HG03571 (cell line): ENCODE measurements around the gene DDR1.

Experiments used
- ATAC-seq: cut with Tn5 transposase; IDR thresholded peaks from one replicate; pipeline ENCODE4 v1.9.1; 2021; ENCODE audit not compliant: unreplicated experiment

DDR1 gene

GRCh38 chr6:30942338-30943060 lies 58.2 kb downstream of the DDR1 start:
- no peak for ATAC-seq

DNA sequence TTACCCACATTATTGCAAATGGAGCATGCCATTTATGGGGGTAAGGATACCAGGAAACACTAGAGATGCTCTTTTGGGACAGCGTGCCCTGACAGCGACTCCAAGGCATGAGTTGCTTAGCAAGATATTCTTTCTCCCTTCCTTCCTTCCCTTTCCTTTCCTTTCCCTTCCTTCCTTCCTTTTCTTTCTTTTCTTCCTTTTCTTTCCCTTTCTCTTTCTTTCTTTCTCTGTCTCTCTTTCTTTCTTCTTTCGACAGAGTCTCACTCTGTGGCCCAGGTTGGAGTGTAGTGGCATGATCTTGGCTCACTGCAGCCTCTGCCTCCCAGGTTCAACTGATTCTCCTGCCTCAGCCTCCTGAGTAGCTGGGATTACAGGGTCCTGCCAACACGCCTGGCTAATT lies 59.7 kb downstream of the DDR1 start:
- no peak for ATAC-seq

GRCh38 chr6:30945281-30945680 lies 61.0 kb downstream of the DDR1 start:
- ATAC-seq: no peak

GRCh38 chr6:30947231-30947630 lies 62.9 kb downstream of the DDR1 start:
- ATAC-seq: no peak

DNA sequence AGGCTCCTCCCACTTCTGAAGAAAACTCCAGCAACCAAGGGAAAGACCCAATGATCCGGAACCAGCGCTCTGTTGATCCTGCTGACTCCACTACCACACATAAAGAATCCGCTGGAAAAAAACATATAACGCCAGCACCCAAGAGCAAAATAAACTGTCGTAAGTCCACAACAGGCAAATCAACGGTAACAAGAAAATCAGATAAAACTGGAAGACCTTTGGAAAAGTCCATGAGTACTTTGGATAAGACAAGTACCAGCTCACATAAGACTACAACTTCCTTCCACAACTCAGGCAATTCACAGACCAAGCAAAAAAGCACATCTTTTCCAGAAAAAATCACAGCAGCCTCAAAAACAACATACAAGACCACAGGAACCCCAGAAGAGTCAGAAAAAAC lies 64.5 kb downstream of the DDR1 start:
- no peak for ATAC-seq
